ENCODE results near the gene FAM25A.
"Not testable (repeated sequence)": the region's sequence is repeated elsewhere in the genome, so short reads cannot be mapped to it uniquely, and the experiment has no call there.

The FAM25A gene

GRCh38 chr10:87020056-87020455, at the start of gene FAM25A:
Gene FAM25A, plus strand, starts transcription at chr10:87020294. Its CDS starts 31 bp downstream, at chr10:87020325.
- not testable (repeated sequence) for H3K27ac ChIP-seq

GRCh38 chr10:86970982-86971231, 49.2 kb upstream of the FAM25A start:
- no peak overlapping the region for H3K27ac ChIP-seq
- no peak for TF ChIP-seq ZFX (IDR thresholded peaks at IDR 0.05)
- TF ChIP-seq CTCF (conservative IDR thresholded peaks at IDR 0.05) = no peak

GRCh38 chr10:86971232-86971991, 48.7 kb upstream of the FAM25A start:
- TF ChIP-seq CTCF (conservative IDR thresholded peaks at IDR 0.05) = no peak
- TF ChIP-seq ZFX (IDR thresholded peaks at IDR 0.05) = no peak
- no peak overlapping the region for H3K27ac ChIP-seq

GRCh38 chr10:86972613-86973380, 47.3 kb upstream of the FAM25A start:
- TF ChIP-seq ZFX (IDR thresholded peaks at IDR 0.05) (no peak), CTCF (conservative IDR thresholded peaks at IDR 0.05) (no peak)
- H3K27ac ChIP-seq = no peak overlapping the region

- no peak overlapping the region for H3K27ac ChIP-seq
- TF ChIP-seq ZFX (IDR thresholded peaks at IDR 0.05) (no peak), CTCF (conservative IDR thresholded peaks at IDR 0.05) (no peak)
Observed at GRCh38 chr10:86974484-86974883, 45.6 kb upstream of the FAM25A start.

GRCh38 chr10:86976362-86977056, 43.6 kb upstream of the FAM25A start:
- no peak overlapping the region for H3K27ac ChIP-seq
- TF ChIP-seq CTCF (conservative IDR thresholded peaks at IDR 0.05) (no peak), ZFX (IDR thresholded peaks at IDR 0.05) (no peak)

- not testable (repeated sequence) for H3K27ac ChIP-seq
Observed at GRCh38 chr10:86978457-86978856, 41.6 kb upstream of the FAM25A start.

GRCh38 chr10:86979296-86979818, 40.7 kb upstream of the FAM25A start:
- H3K27ac ChIP-seq = no peak overlapping the region
- TF ChIP-seq ZFX (IDR thresholded peaks at IDR 0.05) = no peak
- no peak for TF ChIP-seq CTCF (conservative IDR thresholded peaks at IDR 0.05)
